ENCODE measurements around the gene DIPK1C. TPM values are rescaled to one million over a fixed set of nuclear protein-coding genes. Genes with fewer than 3 reads are reported as not detected.

Gene DIPK1C
- polyA plus RNA-seq, 2 of the 4 experiments (the other 2 are of a cell fraction), result not detected

DNA sequence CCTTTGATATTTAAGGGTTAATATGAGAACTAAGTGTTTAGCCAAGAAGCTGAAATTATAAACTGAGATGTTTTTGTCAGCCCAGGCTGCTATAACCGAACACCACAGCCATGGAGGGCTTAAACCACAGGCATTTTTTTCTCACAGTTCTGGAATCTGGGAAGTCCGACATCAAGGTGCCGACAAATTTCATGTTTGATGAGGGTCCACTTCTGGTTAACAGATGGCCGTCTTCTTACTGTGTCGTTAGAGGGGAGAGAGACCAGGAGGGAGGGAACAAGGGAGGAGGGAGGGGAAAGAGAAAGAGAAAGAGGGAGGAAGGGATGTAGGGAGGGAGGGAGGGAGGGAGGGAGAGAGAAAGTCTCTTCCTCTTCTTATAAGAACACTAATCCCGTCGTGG is 32.6 kb upstream of the DIPK1C start:
- no peak for ATAC-seq
- POLR2A ChIA-PET, result no interaction called here
- H3K9me3 ChIP-seq, result no peaks in the 10 kb centered on the region
- 47% methylated on average over 7 of the region's 7 CpGs for WGBS (ENCODE audit: missing lambda C conversion rate)
- TF ChIP-seq FOXS1 (CRISPR knock-in tag; IDR thresholded peaks at IDR 0.05), result no peak
- TF ChIP-seq NR3C1 (IDR thresholded peaks at IDR 0.05), result no peak
- no peak for TF ChIP-seq CHD2 (IDR thresholded peaks at IDR 0.05; ENCODE audit: low read length, partially characterized antibody)
- no peak for TF ChIP-seq POLR2A (IDR thresholded peaks at IDR 0.05; ENCODE audit: low read length)
- no peak for TF ChIP-seq RAD21 (conservative IDR thresholded peaks at IDR 0.05 in 1 of 2, IDR thresholded peaks at IDR 0.05 in 1 of 2)
- TF ChIP-seq PHF8 (IDR thresholded peaks at IDR 0.05; ENCODE audit: borderline replicate concordance, low read depth), result no peak
- TF ChIP-seq SMC3 (IDR thresholded peaks at IDR 0.05), result no peak
- TF ChIP-seq, protein P1, sequence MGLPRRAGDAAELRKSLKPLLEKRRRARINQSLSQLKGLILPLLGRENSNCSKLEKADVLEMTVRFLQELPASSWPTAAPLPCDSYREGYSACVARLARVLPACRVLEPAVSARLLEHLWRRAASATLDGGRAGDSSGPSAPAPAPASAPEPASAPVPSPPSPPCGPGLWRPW (IDR thresholded peaks at IDR 0.05), result no peak
- TF ChIP-seq, protein P2, sequence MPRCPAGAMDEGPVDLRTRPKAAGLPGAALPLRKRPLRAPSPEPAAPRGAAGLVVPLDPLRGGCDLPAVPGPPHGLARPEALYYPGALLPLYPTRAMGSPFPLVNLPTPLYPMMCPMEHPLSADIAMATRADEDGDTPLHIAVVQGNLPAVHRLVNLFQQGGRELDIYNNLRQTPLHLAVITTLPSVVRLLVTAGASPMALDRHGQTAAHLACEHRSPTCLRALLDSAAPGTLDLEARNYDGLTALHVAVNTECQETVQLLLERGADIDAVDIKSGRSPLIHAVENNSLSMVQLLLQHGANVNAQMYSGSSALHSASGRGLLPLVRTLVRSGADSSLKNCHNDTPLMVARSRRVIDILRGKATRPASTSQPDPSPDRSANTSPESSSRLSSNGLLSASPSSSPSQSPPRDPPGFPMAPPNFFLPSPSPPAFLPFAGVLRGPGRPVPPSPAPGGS (IDR thresholded peaks at IDR 0.05), result no peak
- no peak for TF ChIP-seq RARB (CRISPR knock-in tag; IDR thresholded peaks at IDR 0.05)
- TF ChIP-seq, protein P3, sequence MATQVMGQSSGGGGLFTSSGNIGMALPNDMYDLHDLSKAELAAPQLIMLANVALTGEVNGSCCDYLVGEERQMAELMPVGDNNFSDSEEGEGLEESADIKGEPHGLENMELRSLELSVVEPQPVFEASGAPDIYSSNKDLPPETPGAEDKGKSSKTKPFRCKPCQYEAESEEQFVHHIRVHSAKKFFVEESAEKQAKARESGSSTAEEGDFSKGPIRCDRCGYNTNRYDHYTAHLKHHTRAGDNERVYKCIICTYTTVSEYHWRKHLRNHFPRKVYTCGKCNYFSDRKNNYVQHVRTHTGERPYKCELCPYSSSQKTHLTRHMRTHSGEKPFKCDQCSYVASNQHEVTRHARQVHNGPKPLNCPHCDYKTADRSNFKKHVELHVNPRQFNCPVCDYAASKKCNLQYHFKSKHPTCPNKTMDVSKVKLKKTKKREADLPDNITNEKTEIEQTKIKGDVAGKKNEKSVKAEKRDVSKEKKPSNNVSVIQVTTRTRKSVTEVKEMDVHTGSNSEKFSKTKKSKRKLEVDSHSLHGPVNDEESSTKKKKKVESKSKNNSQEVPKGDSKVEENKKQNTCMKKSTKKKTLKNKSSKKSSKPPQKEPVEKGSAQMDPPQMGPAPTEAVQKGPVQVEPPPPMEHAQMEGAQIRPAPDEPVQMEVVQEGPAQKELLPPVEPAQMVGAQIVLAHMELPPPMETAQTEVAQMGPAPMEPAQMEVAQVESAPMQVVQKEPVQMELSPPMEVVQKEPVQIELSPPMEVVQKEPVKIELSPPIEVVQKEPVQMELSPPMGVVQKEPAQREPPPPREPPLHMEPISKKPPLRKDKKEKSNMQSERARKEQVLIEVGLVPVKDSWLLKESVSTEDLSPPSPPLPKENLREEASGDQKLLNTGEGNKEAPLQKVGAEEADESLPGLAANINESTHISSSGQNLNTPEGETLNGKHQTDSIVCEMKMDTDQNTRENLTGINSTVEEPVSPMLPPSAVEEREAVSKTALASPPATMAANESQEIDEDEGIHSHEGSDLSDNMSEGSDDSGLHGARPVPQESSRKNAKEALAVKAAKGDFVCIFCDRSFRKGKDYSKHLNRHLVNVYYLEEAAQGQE (IDR thresholded peaks at IDR 0.05), result no peak
- CTCF ChIA-PET, result interaction anchor here (1.0 to 1.1 kb wide), 2 partner anchors 136 to 147 kb away, joined by 3 to 4 read pairs; no protein-coding TSS in a partner anchor
- no peaks in the 10 kb centered on the region for H3K4me1 ChIP-seq
- H3K27ac ChIP-seq, result no peak overlapping the region
- DNase-seq (ENCODE audit: low read depth in 1 of 2, low spot score in 1 of 2), result no peak
- no peak overlapping the region for H3K4me2 ChIP-seq
- no peak overlapping the region for H3K4me3 ChIP-seq
- no peak for FAIRE-seq

DNA sequence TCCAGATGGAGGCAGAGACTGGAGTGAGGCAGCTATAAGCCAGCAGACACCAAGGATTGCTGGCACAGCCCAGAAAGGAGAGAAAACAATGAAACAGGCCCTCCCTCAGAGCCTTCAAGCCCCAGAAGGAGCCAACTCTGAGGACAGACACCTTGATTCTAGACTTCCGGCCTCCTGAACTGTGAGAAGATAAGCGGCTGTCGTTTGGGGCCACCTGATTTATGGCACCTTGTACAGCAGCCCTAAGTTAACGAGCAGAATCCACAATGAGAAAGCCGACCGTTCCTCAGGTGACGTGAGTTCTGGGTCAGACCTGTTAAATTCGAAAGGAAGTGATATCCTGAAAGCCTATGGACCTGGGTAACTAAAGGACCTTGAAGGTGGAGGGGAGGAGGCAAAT is 31.8 kb upstream of the DIPK1C start:
- ChIA-PET POLR2A (no interaction called here), CTCF (no interaction called here)
- H3K9me3 ChIP-seq, result no peaks in the 10 kb centered on the region
- H3K27ac ChIP-seq, result no peak overlapping the region
- no peaks in the 10 kb centered on the region for H3K4me1 ChIP-seq
- H3K4me3 ChIP-seq, result no peak overlapping the region
- TF ChIP-seq SREBF2 (IDR thresholded peaks at IDR 0.05) (no peak), CBX8 (IDR thresholded peaks at IDR 0.05) (no peak), SMC3 (IDR thresholded peaks at IDR 0.05) (no peak)
- FAIRE-seq, result no peak
- no peak for ATAC-seq
- 60% methylated on average over 6 of the region's 8 CpGs for WGBS (ENCODE audit: missing lambda C conversion rate)
- H3K4me2 ChIP-seq, result no peak overlapping the region
- no peak for DNase-seq (ENCODE audit: low read depth in 1 of 2, low spot score in 1 of 2)

DNA sequence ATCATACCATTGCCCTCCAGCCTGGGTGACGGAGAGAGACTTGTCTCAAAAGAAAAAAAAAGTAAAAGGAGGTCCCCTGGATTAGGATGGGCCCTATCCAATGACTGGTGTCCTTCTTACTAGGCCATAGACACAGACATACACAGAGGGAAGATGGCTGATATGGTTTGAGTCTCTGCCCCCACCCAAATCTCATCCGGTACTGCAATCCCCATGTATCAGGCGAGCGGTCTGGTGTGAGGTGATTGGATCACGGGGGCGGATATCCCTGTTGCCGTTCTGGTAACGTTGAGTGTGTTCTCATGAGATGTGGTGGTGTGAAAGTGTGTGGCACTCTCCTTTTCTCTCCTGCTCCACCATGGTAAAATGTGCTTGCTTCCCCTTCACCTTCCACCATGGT is 31.2 kb upstream of the DIPK1C start:
- TF ChIP-seq CEBPB (IDR thresholded peaks at IDR 0.05) (no peak), HOXA7 (CRISPR knock-in tag; IDR thresholded peaks at IDR 0.05) (no peak), FOXS1 (CRISPR knock-in tag; IDR thresholded peaks at IDR 0.05) (no peak), MAZ (IDR thresholded peaks at IDR 0.05; ENCODE audit: borderline replicate concordance, low read depth, low read length) (no peak), HEYL (CRISPR knock-in tag; IDR thresholded peaks at IDR 0.05) (no peak), SREBF2 (IDR thresholded peaks at IDR 0.05) (no peak), POLR2A (IDR thresholded peaks at IDR 0.05; ENCODE audit: low read length) (no peak)
- TF ChIP-seq, protein P4, sequence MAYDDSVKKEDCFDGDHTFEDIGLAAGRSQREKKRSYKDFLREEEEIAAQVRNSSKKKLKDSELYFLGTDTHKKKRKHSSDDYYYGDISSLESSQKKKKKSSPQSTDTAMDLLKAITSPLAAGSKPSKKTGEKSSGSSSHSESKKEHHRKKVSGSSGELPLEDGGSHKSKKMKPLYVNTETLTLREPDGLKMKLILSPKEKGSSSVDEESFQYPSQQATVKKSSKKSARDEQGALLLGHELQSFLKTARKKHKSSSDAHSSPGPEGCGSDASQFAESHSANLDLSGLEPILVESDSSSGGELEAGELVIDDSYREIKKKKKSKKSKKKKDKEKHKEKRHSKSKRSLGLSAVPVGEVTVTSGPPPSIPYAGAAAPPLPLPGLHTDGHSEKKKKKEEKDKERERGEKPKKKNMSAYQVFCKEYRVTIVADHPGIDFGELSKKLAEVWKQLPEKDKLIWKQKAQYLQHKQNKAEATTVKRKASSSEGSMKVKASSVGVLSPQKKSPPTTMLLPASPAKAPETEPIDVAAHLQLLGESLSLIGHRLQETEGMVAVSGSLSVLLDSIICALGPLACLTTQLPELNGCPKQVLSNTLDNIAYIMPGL (CRISPR knock-in tag; IDR thresholded peaks at IDR 0.05; ENCODE audit: borderline replicate concordance), result no peak
- TF ChIP-seq, protein P1 (IDR thresholded peaks at IDR 0.05), result no peak
- TF ChIP-seq, protein P5, sequence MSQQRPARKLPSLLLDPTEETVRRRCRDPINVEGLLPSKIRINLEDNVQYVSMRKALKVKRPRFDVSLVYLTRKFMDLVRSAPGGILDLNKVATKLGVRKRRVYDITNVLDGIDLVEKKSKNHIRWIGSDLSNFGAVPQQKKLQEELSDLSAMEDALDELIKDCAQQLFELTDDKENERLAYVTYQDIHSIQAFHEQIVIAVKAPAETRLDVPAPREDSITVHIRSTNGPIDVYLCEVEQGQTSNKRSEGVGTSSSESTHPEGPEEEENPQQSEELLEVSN (IDR thresholded peaks at IDR 0.05; ENCODE audit: borderline replicate concordance, low read depth), result no peak
- WGBS (ENCODE audit: missing lambda C conversion rate), result 85% methylated on average over 8 of the region's 8 CpGs
- ATAC-seq (no peak), FAIRE-seq (no peak), DNase-seq (ENCODE audit: low read depth in 1 of 2, low spot score in 1 of 2) (no peak)
- POLR2A ChIA-PET, result no interaction called here
- Histone ChIP-seq H3K4me1 (no peaks in the 10 kb centered on the region), H3K9me3 (no peaks in the 10 kb centered on the region), H3K4me2 (no peak overlapping the region), H3K27ac (no peak overlapping the region), H3K4me3 (no peak overlapping the region)
- CTCF ChIA-PET, result no interaction called here
